ENCODE measurements around the gene METRN.

Gene METRN

GRCh38 chr16:683396-684070 lies 31.4 kb upstream of the METRN start (continued):
- TF ChIP-seq PRDM4 (tag by site-specific recombination; IDR thresholded peaks at IDR 0.05), result no peak
- peak; percentile 24; the same call in 1 of the 2 replicates for TF ChIP-seq ZSCAN30 (tag by site-specific recombination; IDR thresholded peaks at IDR 0.05)
- peak; percentile 68; the same call in 1 of the 2 replicates for TF ChIP-seq GLIS2 (tag by site-specific recombination; IDR thresholded peaks at IDR 0.05)
- no peak for TF ChIP-seq HOXD13 (CRISPR knock-in tag; IDR thresholded peaks at IDR 0.05; ENCODE audit: borderline replicate concordance)
- no peak for TF ChIP-seq ZNF670 (tag by site-specific recombination; IDR thresholded peaks at IDR 0.05; ENCODE audit: low read depth)
- TF ChIP-seq ZNF391 (tag by site-specific recombination; IDR thresholded peaks at IDR 0.05; ENCODE audit: borderline replicate concordance, low read depth), result peak; percentile 59; the same call in 1 of the 2 replicates
- no peak for TF ChIP-seq ZNF248 (tag by site-specific recombination; IDR thresholded peaks at IDR 0.05)
- TF ChIP-seq ZSCAN4 (tag by site-specific recombination; IDR thresholded peaks at IDR 0.05), result no peak; the same call in 1 of the 2 replicates
- no peak for TF ChIP-seq ZNF837 (tag by site-specific recombination; IDR thresholded peaks at IDR 0.05)
- TF ChIP-seq ZNF324 (tag by site-specific recombination; IDR thresholded peaks at IDR 0.05), result peak; percentile 66; the same call in 1 of the 2 replicates
- peak; percentile 74; the same call in 1 of the 2 replicates for TF ChIP-seq KLF16 (tag by site-specific recombination; IDR thresholded peaks at IDR 0.05)
- TF ChIP-seq ZNF174 (tag by site-specific recombination; IDR thresholded peaks at IDR 0.05), result no peak
- TF ChIP-seq ZBTB26 (tag by site-specific recombination; optimal IDR thresholded peaks at IDR 0.05), result peak; percentile 97
- peak; percentile 45; the same call in 1 of the 2 replicates for TF ChIP-seq ZNF610 (tag by site-specific recombination; IDR thresholded peaks at IDR 0.05; ENCODE audit: borderline replicate concordance)
- peak; percentile 85 for TF ChIP-seq ZFHX2 (tag by site-specific recombination; conservative IDR thresholded peaks at IDR 0.05)
- no peak for TF ChIP-seq ZNF768 (tag by site-specific recombination; IDR thresholded peaks at IDR 0.05)
- TF ChIP-seq BCL6B (tag by site-specific recombination; IDR thresholded peaks at IDR 0.05), result no peak
- no peak for TF ChIP-seq GLI2 (tag by site-specific recombination; IDR thresholded peaks at IDR 0.05; ENCODE audit: borderline replicate concordance, low read depth)
- no peak for TF ChIP-seq HOXC10 (CRISPR knock-in tag; IDR thresholded peaks at IDR 0.05)
- no peak for TF ChIP-seq ZBTB6 (tag by site-specific recombination; IDR thresholded peaks at IDR 0.05)
- TF ChIP-seq ZNF24 (tag by site-specific recombination; IDR thresholded peaks at IDR 0.05), result peak; percentile 29; the same call in 1 of the 2 replicates
- no peak for TF ChIP-seq ZNF549 (tag by site-specific recombination; IDR thresholded peaks at IDR 0.05)
- no peak for TF ChIP-seq ZNF626 (tag by site-specific recombination; IDR thresholded peaks at IDR 0.05)
- no peak for TF ChIP-seq ZNF148 (tag by site-specific recombination; IDR thresholded peaks at IDR 0.05; ENCODE audit: borderline replicate concordance)
- TF ChIP-seq ZNF645 (tag by site-specific recombination; IDR thresholded peaks at IDR 0.05), result 0 out of 2 replicates have a peak, but pooled peaks have one; percentile 55
- peak; percentile 98 for TF ChIP-seq ZSCAN5A (tag by site-specific recombination; IDR thresholded peaks at IDR 0.05)

Measured in HEK293 (cell line).